Measurements from ENCODE around the gene SH3GLB1. TPM values are rescaled to one million over a fixed set of nuclear protein-coding genes. Genes with fewer than 3 reads are reported as not detected.

The SH3GLB1 gene
- total RNA-seq, 1 experiment from 2014 or later = 36.4 TPM

DNA sequence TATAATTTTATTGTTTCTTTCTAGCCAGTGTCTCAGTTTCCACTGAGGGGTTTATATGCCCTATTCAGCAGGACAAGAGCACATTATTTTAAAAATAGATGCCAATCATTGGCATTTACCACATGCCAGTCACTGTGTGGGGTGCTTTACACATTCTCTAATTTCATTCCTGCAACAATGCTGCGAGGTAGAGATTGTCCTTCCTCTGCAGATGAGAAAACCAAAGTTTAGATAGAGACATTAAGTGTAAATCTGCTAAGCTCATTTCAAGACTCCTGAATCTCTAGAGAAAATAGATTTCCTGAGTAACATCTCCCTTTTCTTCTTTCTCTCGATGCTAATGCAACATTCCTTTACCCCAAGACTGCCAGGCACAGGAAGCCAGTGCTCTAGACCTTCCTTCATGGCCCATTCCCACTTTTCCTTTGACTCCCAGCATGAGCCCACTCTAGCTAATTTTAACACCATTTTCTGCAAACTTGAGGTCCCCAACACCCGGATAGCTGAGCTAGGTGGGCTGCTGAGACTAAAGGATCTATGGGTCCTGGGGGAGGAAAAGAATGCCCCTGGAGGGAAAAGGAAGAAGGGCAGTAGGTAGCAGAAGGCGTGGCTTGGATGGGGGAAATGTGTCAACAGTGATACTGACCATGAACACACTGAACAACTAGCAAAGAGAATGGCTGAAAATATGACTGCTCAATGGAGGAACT, 50.0 kb downstream of the SH3GLB1 start:
- Mint-ChIP-seq H3K27me3 (ENCODE audit: low read depth) (no peaks in the 10 kb centered on the region), H3K4me3 (no peak overlapping the region), H3K9me3 (no peaks in the 10 kb centered on the region), H3K27ac (peak overlapping the region; percentile 26; the same call in 1 of the 2 replicates), H3K36me3 (no peaks in the 10 kb centered on the region), H3K4me1 (peaks cover 26% of the 10 kb centered on the region)
- DNase-seq (ENCODE audit: low spot score) (no peak), ATAC-seq (peak; percentile 66)
- ChIA-PET POLR2A (no interaction called here), CTCF (interaction anchor here (0.7 to 3.1 kb wide), 9 partner anchors 10 to 362 kb away, joined by 3 to 23 read pairs (median 4); partner anchors contain the start of gene SH3GLB1)
- no peak for TF ChIP-seq ZNF423 (CRISPR knock-in tag; IDR thresholded peaks at IDR 0.05)
- TF ChIP-seq NFE2L1 (CRISPR knock-in tag; IDR thresholded peaks at IDR 0.05) = no peak

- ChIA-PET CTCF (no interaction called here), POLR2A (no interaction called here)
- Mint-ChIP-seq H3K9me3 (peaks cover 8% of the 10 kb centered on the region), H3K4me3 (no peak overlapping the region), H3K27ac (no peak overlapping the region), H3K36me3 (no peaks in the 10 kb centered on the region), H3K4me1 (peaks cover 26% of the 10 kb centered on the region), H3K27me3 (ENCODE audit: low read depth) (no peaks in the 10 kb centered on the region)
- no peak for TF ChIP-seq ATF6 (CRISPR knock-in tag; IDR thresholded peaks at IDR 0.05)
- TF ChIP-seq, protein P1, sequence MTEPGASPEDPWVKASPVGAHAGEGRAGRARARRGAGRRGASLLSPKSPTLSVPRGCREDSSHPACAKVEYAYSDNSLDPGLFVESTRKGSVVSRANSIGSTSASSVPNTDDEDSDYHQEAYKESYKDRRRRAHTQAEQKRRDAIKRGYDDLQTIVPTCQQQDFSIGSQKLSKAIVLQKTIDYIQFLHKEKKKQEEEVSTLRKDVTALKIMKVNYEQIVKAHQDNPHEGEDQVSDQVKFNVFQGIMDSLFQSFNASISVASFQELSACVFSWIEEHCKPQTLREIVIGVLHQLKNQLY (CRISPR knock-in tag; IDR thresholded peaks at IDR 0.05) = no peak
- TF ChIP-seq ZNF219 (CRISPR knock-in tag; IDR thresholded peaks at IDR 0.05; ENCODE audit: borderline replicate concordance) = no peak
- no peak for TF ChIP-seq NFE2L1 (CRISPR knock-in tag; IDR thresholded peaks at IDR 0.05)
- TF ChIP-seq NFYB (CRISPR knock-in tag; conservative IDR thresholded peaks at IDR 0.05; ENCODE audit: low read depth) = no peak
- TF ChIP-seq SP1 (CRISPR knock-in tag; conservative IDR thresholded peaks at IDR 0.05) = no peak
- no peak for TF ChIP-seq GABPB1 (CRISPR knock-in tag; IDR thresholded peaks at IDR 0.05)
- ATAC-seq = no peak
- DNase-seq (ENCODE audit: low spot score) = no peak
Observed at GRCh38 chr1:86756062-86756406, 51.7 kb downstream of the SH3GLB1 start.

DNA sequence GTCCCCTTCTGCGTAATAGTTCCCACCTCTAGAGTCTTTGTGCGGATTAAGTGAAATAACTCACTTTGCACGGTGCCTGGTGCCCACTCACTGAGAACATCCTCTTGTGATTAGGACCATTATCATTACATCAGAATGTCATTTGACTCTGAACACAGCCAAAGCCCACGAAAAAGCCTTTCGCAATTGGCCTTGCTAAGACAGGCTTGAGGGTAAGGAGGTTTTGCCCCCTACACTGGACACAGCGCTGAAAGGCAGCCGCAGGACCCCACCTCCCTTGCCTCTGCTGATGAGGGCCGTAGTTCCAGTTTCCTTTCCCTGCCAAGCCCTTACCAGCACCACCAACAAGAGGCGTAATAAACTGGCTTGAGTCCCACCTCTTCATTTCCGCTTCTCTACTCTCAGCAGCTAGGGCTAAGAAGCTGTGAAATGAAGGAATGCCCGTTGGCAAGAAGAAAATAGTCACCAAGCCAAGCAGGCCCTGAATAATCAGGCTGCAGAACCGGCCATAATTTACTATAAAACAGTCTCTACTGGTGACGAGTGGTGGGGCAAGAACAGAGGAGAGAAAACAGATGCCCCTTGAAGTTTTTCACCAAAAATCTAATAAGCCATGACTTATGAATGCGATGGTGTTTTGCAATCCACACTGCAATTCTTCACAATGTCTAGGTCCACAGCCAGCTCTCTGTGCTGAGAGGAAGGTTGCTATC, 53.1 kb downstream of the SH3GLB1 start:
- TF ChIP-seq, protein P2, sequence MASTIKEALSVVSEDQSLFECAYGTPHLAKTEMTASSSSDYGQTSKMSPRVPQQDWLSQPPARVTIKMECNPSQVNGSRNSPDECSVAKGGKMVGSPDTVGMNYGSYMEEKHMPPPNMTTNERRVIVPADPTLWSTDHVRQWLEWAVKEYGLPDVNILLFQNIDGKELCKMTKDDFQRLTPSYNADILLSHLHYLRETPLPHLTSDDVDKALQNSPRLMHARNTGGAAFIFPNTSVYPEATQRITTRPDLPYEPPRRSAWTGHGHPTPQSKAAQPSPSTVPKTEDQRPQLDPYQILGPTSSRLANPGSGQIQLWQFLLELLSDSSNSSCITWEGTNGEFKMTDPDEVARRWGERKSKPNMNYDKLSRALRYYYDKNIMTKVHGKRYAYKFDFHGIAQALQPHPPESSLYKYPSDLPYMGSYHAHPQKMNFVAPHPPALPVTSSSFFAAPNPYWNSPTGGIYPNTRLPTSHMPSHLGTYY (CRISPR knock-in tag; IDR thresholded peaks at IDR 0.05) = no peak
- TF ChIP-seq AR (CRISPR knock-in tag; IDR thresholded peaks at IDR 0.05) (no peak), GABPB1 (CRISPR knock-in tag; IDR thresholded peaks at IDR 0.05) (no peak), KAT7 (CRISPR knock-in tag; IDR thresholded peaks at IDR 0.05; ENCODE audit: borderline replicate concordance) (no peak), ZBTB21 (CRISPR knock-in tag; IDR thresholded peaks at IDR 0.05; ENCODE audit: borderline replicate concordance) (no peak), NFE2L1 (CRISPR knock-in tag; IDR thresholded peaks at IDR 0.05) (no peak), ZNF263 (CRISPR knock-in tag; IDR thresholded peaks at IDR 0.05; ENCODE audit: low read depth) (no peak), ATF1 (CRISPR knock-in tag; IDR thresholded peaks at IDR 0.05) (no peak), E2F1 (CRISPR knock-in tag; IDR thresholded peaks at IDR 0.05) (no peak)
- POLR2A ChIA-PET = no interaction called here
- Mint-ChIP-seq H3K36me3 (no peaks in the 10 kb centered on the region), H3K9me3 (peaks cover 8% of the 10 kb centered on the region), H3K27me3 (ENCODE audit: low read depth) (no peaks in the 10 kb centered on the region; the same call in 1 of the 2 replicates), H3K4me3 (no peak overlapping the region), H3K27ac (no peak overlapping the region), H3K4me1 (peaks cover 26% of the 10 kb centered on the region)
- CTCF ChIA-PET = interaction anchor here (1.0 kb wide), 1 partner anchor 15 kb away, joined by 3 read pairs; no protein-coding TSS in a partner anchor
- DNase-seq (ENCODE audit: low spot score) (no peak), ATAC-seq (no peak)
